Smooth muscle cell (in vitro differentiated cells): ENCODE data around the gene MRPL33. TPM values are rescaled to one million over a fixed set of nuclear protein-coding genes. Genes with fewer than 3 reads are reported as not detected.
A peak's percentile ranks its signal among the peaks of the same experiment; 100 is the strongest.

Source experiments
- DNase-seq: peaks from one replicate; lab custom pipeline; 2025; ENCODE audit not compliant: unreplicated experiment; lab: John Stamatoyannopoulos, UW
- H2AFZ ChIP-seq: fragments of 200-600 bp; sonication (generic); 2 replicates; pipeline ENCODE4 v1.6.0; 2016; ENCODE audit warnings: antibody characterized with exemption, low read depth, mild to moderate bottlenecking
- H3F3A ChIP-seq: fragments of 200-600 bp; sonication (generic); 2 replicates; pipeline ENCODE4 v1.6.0; 2017; ENCODE audit warnings: antibody characterized with exemption, low read depth
- H3K27ac ChIP-seq: fragments of 200-600 bp; sonication (generic); 2 replicates; pipeline ENCODE4 v1.5.1; 2016; ENCODE audit warnings: low read depth, mild to moderate bottlenecking
- H3K27me3 ChIP-seq: fragments of 200-600 bp; sonication (generic); 2 replicates; pipeline ENCODE4 v1.6.1; 2016; ENCODE audit warnings: low read depth, mild to moderate bottlenecking
- H3K36me3 ChIP-seq: fragments of 200-600 bp; sonication (generic); 2 replicates; pipeline ENCODE4 v1.5.1; 2016; ENCODE audit warnings: low read depth
- H3K4me1 ChIP-seq: fragments of 200-600 bp; sonication (generic); 2 replicates; pipeline ENCODE4 v1.5.1; 2016; ENCODE audit warnings: low read depth
- H3K4me2 ChIP-seq: fragments of 200-600 bp; sonication (generic); 2 replicates; pipeline ENCODE4 v1.6.0; 2016; ENCODE audit warnings: mild to moderate bottlenecking
- H3K4me3 ChIP-seq: fragments of 200-600 bp; sonication (generic); 2 replicates; pipeline ENCODE4 v1.5.1; 2016; ENCODE audit warnings: mild to moderate bottlenecking
- H3K79me2 ChIP-seq: fragments of 200-600 bp; sonication (generic); 2 replicates; pipeline ENCODE4 v1.6.0; 2016; ENCODE audit warnings: low read depth, mild to moderate bottlenecking
- H3K9ac ChIP-seq: fragments of 200-600 bp; sonication (generic); 2 replicates; pipeline ENCODE4 v1.6.0; 2016; ENCODE audit warnings: low read depth
- H3K9me3 ChIP-seq: fragments of 200-600 bp; sonication (generic); replicated peaks from 2 replicates; pipeline ENCODE4 v1.5.1; 2016; ENCODE audit warnings: low read depth
- H4K20me1 ChIP-seq: fragments of 200-600 bp; sonication (generic); 2 replicates; pipeline ENCODE4 v1.6.0; 2016; ENCODE audit warnings: low read depth
- WGBS: methylation state at CpG from one replicate; pipeline ENCODE4 v1.1.7; 2016; ENCODE audit warnings: low lambda C conversion rate; 5-methylcytosine and 5-hydroxymethylcytosine counted together
- polyA plus RNA-seq: library from polyadenylated mRNA; unstranded; fragments of >200 nt; fragmentation: Nextera tagmentation; extraction: Ambion mirVana; gene quantifications from 2 replicates; pipeline ENCODE4 v1.2.1, GENCODE V29; 2016
- total RNA-seq: library from RNA; depleted of rRNA; stranded (reverse); fragments of >200 nt; gene quantifications from 2 replicates; pipeline ENCODE4 v1.2.3, GENCODE V29; 2014
- TF ChIP-seq, protein P1 (sequence below): fragments of 200-600 bp; sonication (generic); IDR thresholded peaks from 2 replicates; pipeline ENCODE4 v1.5.1; 2017; ENCODE audit warnings: borderline replicate concordance, mild to moderate bottlenecking, antibody characterized with exemption; ENCODE audit not compliant: insufficient read depth, poor library complexity, severe bottlenecking

MRPL33 gene
- total and polyA plus RNA-seq, 2 experiments from 2014 or later = 94.5 to 193 TPM

DNA sequence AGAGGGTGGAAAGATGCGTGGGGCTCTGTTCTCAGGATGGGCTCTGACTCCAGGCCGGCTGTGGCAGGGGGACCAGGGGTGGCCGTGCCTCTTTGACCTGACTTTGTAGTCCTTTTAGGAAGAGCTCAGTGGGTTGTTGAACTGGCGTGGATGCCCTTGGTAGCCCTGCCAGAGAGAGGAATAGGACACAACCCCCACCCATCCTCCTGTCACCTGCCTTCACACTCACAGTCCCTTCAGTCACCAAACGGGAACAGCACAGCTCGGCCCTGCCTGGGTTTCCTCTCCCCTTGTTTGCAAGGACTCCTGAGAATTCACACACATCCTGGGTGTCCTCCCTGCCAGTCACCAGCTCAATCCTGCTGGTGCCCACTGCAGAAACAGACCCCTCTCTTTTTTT lies 20.1 kb upstream of the MRPL33 start:
- H3K27ac ChIP-seq = no peak overlapping the region
- no peak overlapping the region for H3K4me3 ChIP-seq
- TF ChIP-seq, protein P1, sequence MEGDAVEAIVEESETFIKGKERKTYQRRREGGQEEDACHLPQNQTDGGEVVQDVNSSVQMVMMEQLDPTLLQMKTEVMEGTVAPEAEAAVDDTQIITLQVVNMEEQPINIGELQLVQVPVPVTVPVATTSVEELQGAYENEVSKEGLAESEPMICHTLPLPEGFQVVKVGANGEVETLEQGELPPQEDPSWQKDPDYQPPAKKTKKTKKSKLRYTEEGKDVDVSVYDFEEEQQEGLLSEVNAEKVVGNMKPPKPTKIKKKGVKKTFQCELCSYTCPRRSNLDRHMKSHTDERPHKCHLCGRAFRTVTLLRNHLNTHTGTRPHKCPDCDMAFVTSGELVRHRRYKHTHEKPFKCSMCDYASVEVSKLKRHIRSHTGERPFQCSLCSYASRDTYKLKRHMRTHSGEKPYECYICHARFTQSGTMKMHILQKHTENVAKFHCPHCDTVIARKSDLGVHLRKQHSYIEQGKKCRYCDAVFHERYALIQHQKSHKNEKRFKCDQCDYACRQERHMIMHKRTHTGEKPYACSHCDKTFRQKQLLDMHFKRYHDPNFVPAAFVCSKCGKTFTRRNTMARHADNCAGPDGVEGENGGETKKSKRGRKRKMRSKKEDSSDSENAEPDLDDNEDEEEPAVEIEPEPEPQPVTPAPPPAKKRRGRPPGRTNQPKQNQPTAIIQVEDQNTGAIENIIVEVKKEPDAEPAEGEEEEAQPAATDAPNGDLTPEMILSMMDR = no peak
- no peak for DNase-seq
- H3F3A ChIP-seq = no peaks in the 10 kb centered on the region
- 90% methylated on average over 6 of the region's 6 CpGs for WGBS
- H3K27me3 ChIP-seq = no peaks in the 10 kb centered on the region
- H3K36me3 ChIP-seq = no peaks in the 10 kb centered on the region
- no peak overlapping the region for H3K4me2 ChIP-seq
- H3K9ac ChIP-seq = no peak overlapping the region
- peaks cover 3% of the 10 kb centered on the region for H3K9me3 ChIP-seq
- no peaks in the 10 kb centered on the region for H3K79me2 ChIP-seq
- H4K20me1 ChIP-seq = no peaks in the 10 kb centered on the region
- no peak overlapping the region for H2AFZ ChIP-seq
- peaks cover 11% of the 10 kb centered on the region for H3K4me1 ChIP-seq

DNA sequence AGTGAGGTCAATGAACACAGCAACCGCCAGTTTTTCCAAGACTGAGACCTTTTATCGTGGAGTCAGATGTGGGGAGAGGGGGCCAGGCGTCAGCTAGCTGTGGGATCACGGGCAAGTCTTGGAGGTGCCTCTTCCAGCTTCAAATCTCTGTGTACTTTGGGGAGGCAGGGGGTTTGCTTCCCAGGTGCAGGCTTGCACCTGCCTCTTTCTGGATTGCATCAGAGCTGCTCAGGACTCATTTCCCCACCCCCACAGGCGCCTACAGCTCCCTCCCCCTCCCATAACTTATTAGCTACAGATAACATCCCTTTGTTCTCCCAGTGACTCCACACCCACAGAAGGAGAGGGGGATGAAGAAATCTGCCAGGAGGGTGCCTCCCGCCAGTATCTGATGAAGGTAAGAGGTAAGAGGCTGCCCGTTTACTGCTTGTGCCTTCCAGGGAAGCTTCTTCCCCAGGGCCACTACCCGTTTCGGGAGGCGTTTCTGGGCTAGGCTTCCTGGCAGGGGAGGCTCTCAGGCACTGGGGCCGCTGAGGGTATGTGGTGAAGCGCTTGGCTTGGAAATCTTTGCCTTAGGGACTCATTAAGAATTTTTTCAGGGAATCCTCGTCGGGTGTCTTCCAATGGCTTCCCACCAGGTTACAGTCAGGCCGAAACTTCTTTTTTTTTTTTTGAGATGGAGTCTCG lies 18.8 kb upstream of the MRPL33 start:
- peak overlapping the region; percentile 93 for H2AFZ ChIP-seq

DNA sequence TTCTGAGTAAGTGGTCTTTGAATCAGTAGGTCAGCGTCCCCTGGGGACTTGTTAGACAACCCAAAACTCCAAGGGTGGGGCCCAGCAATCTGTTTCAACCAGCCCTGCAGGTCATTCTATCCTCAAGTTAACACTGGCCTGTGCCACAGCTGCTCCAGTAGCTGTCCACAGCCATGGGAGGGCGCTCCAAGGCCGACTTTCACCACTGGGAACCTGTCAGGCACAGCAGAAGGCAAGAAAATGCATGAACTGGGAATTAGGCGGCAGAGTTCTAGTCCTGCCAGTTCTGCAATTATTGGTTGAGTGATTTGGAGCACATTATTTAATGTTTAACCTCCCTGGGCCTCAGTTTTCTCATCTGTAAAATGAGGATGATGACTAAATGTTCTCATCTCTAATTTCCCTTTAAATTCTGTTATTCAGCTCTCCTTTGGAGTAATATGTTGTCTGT lies 17.4 kb upstream of the MRPL33 start:
- no peak overlapping the region for H3K27ac ChIP-seq
- no peak overlapping the region for H2AFZ ChIP-seq

More for the DNA sequence above, 18.8 kb upstream of the MRPL33 start:
- WGBS = 18% methylated on average over 16 of the region's 16 CpGs
- H3K4me2 ChIP-seq = peak overlapping the region; percentile 88
- H3K79me2 ChIP-seq = no peaks in the 10 kb centered on the region
- H3K9me3 ChIP-seq = peaks cover 3% of the 10 kb centered on the region
- DNase-seq = no peak
- TF ChIP-seq, protein P1 = no peak
- peak overlapping the region; percentile 51 for H3K4me3 ChIP-seq
- H3K27ac ChIP-seq = peak overlapping the region; percentile 82
- H3K27me3 ChIP-seq = no peaks in the 10 kb centered on the region
- peak overlapping the region; percentile 70 for H3K9ac ChIP-seq
- H3K4me1 ChIP-seq = peaks cover 11% of the 10 kb centered on the region
- H3K36me3 ChIP-seq = no peaks in the 10 kb centered on the region
- no peaks in the 10 kb centered on the region for H4K20me1 ChIP-seq
- no peaks in the 10 kb centered on the region for H3F3A ChIP-seq

More for the DNA sequence above, 17.4 kb upstream of the MRPL33 start:
- peak; percentile 20 for DNase-seq
- H3K4me1 ChIP-seq = peaks cover 11% of the 10 kb centered on the region
- no peaks in the 10 kb centered on the region for H3K9me3 ChIP-seq
- no peaks in the 10 kb centered on the region for H3F3A ChIP-seq
- H3K4me2 ChIP-seq = no peak overlapping the region
- H3K36me3 ChIP-seq = no peaks in the 10 kb centered on the region
- H3K4me3 ChIP-seq = no peak overlapping the region
- H3K9ac ChIP-seq = no peak overlapping the region
- no peaks in the 10 kb centered on the region for H3K79me2 ChIP-seq
- TF ChIP-seq, protein P1 = peak; percentile 96
- WGBS = 8% methylated on average over 4 of the region's 4 CpGs
- no peaks in the 10 kb centered on the region for H4K20me1 ChIP-seq
- no peaks in the 10 kb centered on the region for H3K27me3 ChIP-seq
